ENCODE measurements around the gene RPL36AL. TPM values are rescaled to one million over a fixed set of nuclear protein-coding genes. Genes with fewer than 3 reads are reported as not detected.

Gene RPL36AL
- polyA plus RNA-seq, 3 donors: 177 to 251 (median 211) TPM

- no peak for DNase-seq
Observed at GRCh38 chr14:49584058-49584457, 36.4 kb downstream of the RPL36AL start.

GRCh38 chr14:49583629-49584028, 36.8 kb downstream of the RPL36AL start:
- no peak for DNase-seq

GRCh38 chr14:49582113-49582977, 38.1 kb downstream of the RPL36AL start:
- no peak for DNase-seq

GRCh38 chr14:49581209-49582112, 39.0 kb downstream of the RPL36AL start:
- no peak for DNase-seq

- no peak for DNase-seq
Observed at GRCh38 chr14:49579841-49580240, 40.6 kb downstream of the RPL36AL start.

- no peak for DNase-seq
Observed at GRCh38 chr14:49578141-49578540, 42.3 kb downstream of the RPL36AL start.

- no peak for DNase-seq
Observed at GRCh38 chr14:49574038-49574437, 46.4 kb downstream of the RPL36AL start.

- no peak for DNase-seq
Observed at GRCh38 chr14:49569281-49569680, 51.1 kb downstream of the RPL36AL start.

Other genes starting within 250 kb of the RPL36AL start
- 1,000 to 10,000 TPM; 1,386 to 1,734 (median 1,660) TPM for gene RPS29, start 34.2 kb downstream of the RPL36AL start, polyA plus RNA-seq (ENCODE audit: insufficient read length in 3 of 3)
- 10 to 100 TPM; 11.9 to 12.6 (median 12.5) TPM for gene LRR1, start 21.7 kb downstream of the RPL36AL start, polyA plus RNA-seq (ENCODE audit: insufficient read length in 3 of 3)
- 10 to 100 TPM; 17.4 to 29.3 (median 20.6) TPM for gene MGAT2, start 173 bp upstream of the RPL36AL start, polyA plus RNA-seq (ENCODE audit: insufficient read length in 3 of 3)
- gene DNAAF2, start 14.6 kb upstream of the RPL36AL start, polyA plus RNA-seq (ENCODE audit: insufficient read length in 3 of 3): 10 to 100 TPM; 16.3 to 17.4 (median 16.4) TPM
- gene POLE2, start 67.6 kb upstream of the RPL36AL start, polyA plus RNA-seq (ENCODE audit: insufficient read length in 3 of 3): 10 to 100 TPM; 12.9 to 23.7 (median 23.4) TPM
- gene KLHDC1, start 72.5 kb upstream of the RPL36AL start, polyA plus RNA-seq (ENCODE audit: insufficient read length in 3 of 3): 1 to 10 TPM; 3.5 to 6.2 (median 5.0) TPM
- gene KLHDC2, start 147.5 kb upstream of the RPL36AL start, polyA plus RNA-seq (ENCODE audit: insufficient read length in 3 of 3): 100 to 1,000 TPM; 130 to 158 (median 151) TPM
- gene NEMF, start 232.2 kb upstream of the RPL36AL start, polyA plus RNA-seq (ENCODE audit: insufficient read length in 3 of 3): 10 to 100 TPM; 77.5 to 92.8 (median 79.2) TPM

All from renal pelvis (tissue), 4 donors.